HepG2 (cell line): ENCODE measurements around the gene ASGR1. TPM values are rescaled to one million over a fixed set of nuclear protein-coding genes. Genes with fewer than 3 reads are reported as not detected.

Experiments
- CCDC6 ChIP-seq: sonication (generic); formaldehyde crosslinking; IDR thresholded peaks from 2 replicates; pipeline ENCODE4 v1.8.1; 2022; ENCODE audit warnings: mild to moderate bottlenecking, missing genetic modification reagents, moderate library complexity
- DBP ChIP-seq: sonication (generic); formaldehyde crosslinking; IDR thresholded peaks from 2 replicates; pipeline ENCODE4 v1.4.0; 2020; ENCODE audit warnings: missing genetic modification reagents; ENCODE audit errors: not compliant biosample characterization
- DNMT3B ChIP-seq: conservative IDR thresholded peaks from 2 replicates; pipeline ENCODE4 v1.6.1; 2016; ENCODE audit warnings: missing biosample characterization, control low read depth
- MED1 ChIP-seq: sonication (generic); formaldehyde crosslinking; IDR thresholded peaks from 2 replicates; pipeline ENCODE4 v1.4.0; 2020; ENCODE audit warnings: missing genetic modification reagents
- NFATC3 ChIP-seq: sonication (generic); formaldehyde crosslinking; IDR thresholded peaks from 2 replicates; pipeline ENCODE4 v1.5.1; 2020; ENCODE audit warnings: mild to moderate bottlenecking, missing genetic modification reagents
- POGZ ChIP-seq: sonication (generic); formaldehyde crosslinking; IDR thresholded peaks from 2 replicates; pipeline ENCODE4 v1.4.0; 2020; ENCODE audit warnings: mild to moderate bottlenecking, missing genetic modification reagents
- TFDP2 ChIP-seq: sonication (generic); formaldehyde crosslinking; IDR thresholded peaks from 2 replicates; pipeline ENCODE4 v1.4.0; 2020; ENCODE audit warnings: missing genetic modification reagents
- THYN1 ChIP-seq: sonication (generic); formaldehyde crosslinking; IDR thresholded peaks from 2 replicates; pipeline ENCODE4 v1.8.1; 2023; ENCODE audit warnings: low read depth, mild to moderate bottlenecking, moderate library complexity, missing genetic modification reagents, borderline replicate concordance
- ZFP82 ChIP-seq: sonication (generic); formaldehyde crosslinking; IDR thresholded peaks from 2 replicates; pipeline ENCODE4 v1.5.1; 2020; ENCODE audit warnings: mild to moderate bottlenecking, missing genetic modification reagents, borderline replicate concordance
- ZNF256 ChIP-seq: sonication (generic); formaldehyde crosslinking; conservative IDR thresholded peaks from 2 replicates; pipeline ENCODE4 v1.4.0; 2020; ENCODE audit warnings: missing genetic modification reagents
- ZNF280B ChIP-seq: sonication (generic); formaldehyde crosslinking; IDR thresholded peaks from 2 replicates; pipeline ENCODE4 v1.5.0; 2020; ENCODE audit warnings: missing genetic modification reagents, mild to moderate bottlenecking, borderline replicate concordance
- ZNF281 ChIP-seq: sonication (generic); formaldehyde crosslinking; IDR thresholded peaks from 2 replicates; pipeline ENCODE4 v1.4.0; 2020; ENCODE audit warnings: missing genetic modification reagents, borderline replicate concordance
- ZNF574 ChIP-seq: sonication (generic); formaldehyde crosslinking; IDR thresholded peaks from 2 replicates; pipeline ENCODE4 v1.4.0; 2020; ENCODE audit warnings: missing genetic modification reagents
- ZNF687 ChIP-seq: sonication (generic); formaldehyde crosslinking; IDR thresholded peaks from 2 replicates; pipeline ENCODE4 v1.5.1; 2020; ENCODE audit warnings: mild to moderate bottlenecking, missing genetic modification reagents, moderate library complexity
- ZSCAN31 ChIP-seq: sonication (generic); formaldehyde crosslinking; IDR thresholded peaks from 2 replicates; pipeline ENCODE4 v1.5.0; 2020; ENCODE audit warnings: low read depth, mild to moderate bottlenecking, missing genetic modification reagents
- polyA plus RNA-seq, 8 experiments: library from polyadenylated mRNA; depleted of rRNA in 3 of 8; stranded (reverse) in 7 of 8; unstranded in 1 of 8; fragments of >200 nt; fragmentation: Illumina TruSeq in 4 of 8; extraction: Trizol in 4 of 8; gene quantifications; 2 replicates each; pipeline versions ENCODE4 v1.2.1 to v1.2.3, GENCODE V29; 2011 to 2016; ENCODE audit warnings: low read depth in 4 of 8, missing spikeins in 1 of 8, mixed read lengths in 1 of 8; ENCODE audit not compliant: insufficient read depth in 1 of 8
- total RNA-seq, 5 experiments: library from RNA; depleted of rRNA; stranded (reverse); fragments of >200 nt; fragmentation: Illumina TruSeq; extraction: Trizol; gene quantifications; 2 replicates each; pipeline ENCODE4 v1.2.3, GENCODE V29; 2016; ENCODE audit warnings: low read depth in 1 of 5

Gene ASGR1
- total and polyA plus RNA-seq, 2 of the 13 experiments (the other 11 are each of a cell fraction or from before 2014, with no cell fraction given): 353 to 796 TPM

- TF ChIP-seq ZNF280B (0 out of 2 replicates have a peak, but pooled peaks have one; percentile 53), ZNF574 (CRISPR knock-in tag) (peak; percentile 13; the same call in 1 of the 2 replicates), TFDP2 (CRISPR knock-in tag) (no peak), DNMT3B (CRISPR knock-in tag) (no peak), ZNF256 (no peak), DBP (CRISPR knock-in tag) (no peak), NFATC3 (CRISPR knock-in tag) (no peak), ZNF687 (peak; percentile 63), MED1 (CRISPR knock-in tag) (peak; percentile 47), CCDC6 (CRISPR knock-in tag) (0 out of 2 replicates have a peak, but pooled peaks have one; percentile 18), POGZ (0 out of 2 replicates have a peak, but pooled peaks have one; percentile 21), THYN1 (no peak), ZNF281 (CRISPR knock-in tag) (peak; percentile 83), ZFP82 (CRISPR knock-in tag) (0 out of 2 replicates have a peak, but pooled peaks have one; percentile 58), ZSCAN31 (CRISPR knock-in tag) (no peak)
Measured at GRCh38 chr17:7177954-7178477, 1.2 kb downstream of the ASGR1 start (continued).
